ENCODE data around the gene KLKB1.

The KLKB1 gene

DNA sequence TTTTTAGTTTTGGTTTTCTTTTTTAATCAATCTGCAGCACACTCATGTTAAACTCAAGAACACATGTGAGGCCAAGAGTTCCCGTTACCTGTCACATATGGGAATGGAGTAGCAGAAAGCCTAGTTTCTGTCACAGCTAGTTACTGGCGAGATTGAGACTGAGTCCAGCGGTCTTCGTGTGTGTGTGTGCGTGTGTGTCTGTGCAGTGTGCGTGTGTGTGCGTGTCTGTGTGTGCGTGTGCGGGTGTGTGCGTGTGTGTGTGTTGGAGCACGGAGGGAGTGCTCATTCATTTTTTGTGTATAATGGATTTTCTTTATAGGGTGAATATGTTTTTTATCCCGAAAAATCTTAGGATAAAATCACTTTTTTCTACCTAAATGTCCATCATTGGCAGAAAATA, 57.8 kb downstream of the KLKB1 start:
- POLR2A ChIA-PET, result no interaction called here
- TF ChIP-seq ZFHX2 (tag by site-specific recombination; conservative IDR thresholded peaks at IDR 0.05) (no peak), ZNF660 (tag by site-specific recombination; IDR thresholded peaks at IDR 0.05) (no peak), ZNF202 (tag by site-specific recombination; IDR thresholded peaks at IDR 0.05; ENCODE audit: borderline replicate concordance) (no peak), ZSCAN30 (tag by site-specific recombination; IDR thresholded peaks at IDR 0.05) (no peak), ZNF558 (tag by site-specific recombination; IDR thresholded peaks at IDR 0.05) (no peak), ZNF175 (tag by site-specific recombination; IDR thresholded peaks at IDR 0.05) (no peak), ZBTB20 (tag by site-specific recombination; IDR thresholded peaks at IDR 0.05) (no peak)
- TF ChIP-seq, protein P1, sequence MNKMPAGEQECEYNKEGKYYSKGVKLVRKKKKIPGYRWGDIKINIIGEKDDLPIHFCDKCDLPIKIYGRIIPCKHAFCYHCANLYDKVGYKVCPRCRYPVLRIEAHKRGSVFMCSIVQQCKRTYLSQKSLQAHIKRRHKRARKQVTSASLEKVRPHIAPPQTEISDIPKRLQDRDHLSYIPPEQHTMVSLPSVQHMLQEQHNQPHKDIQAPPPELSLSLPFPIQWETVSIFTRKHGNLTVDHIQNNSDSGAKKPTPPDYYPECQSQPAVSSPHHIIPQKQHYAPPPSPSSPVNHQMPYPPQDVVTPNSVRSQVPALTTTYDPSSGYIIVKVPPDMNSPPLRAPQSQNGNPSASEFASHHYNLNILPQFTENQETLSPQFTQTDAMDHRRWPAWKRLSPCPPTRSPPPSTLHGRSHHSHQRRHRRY (tag by site-specific recombination; IDR thresholded peaks at IDR 0.05), result no peak
- TF ChIP-seq, protein P2, sequence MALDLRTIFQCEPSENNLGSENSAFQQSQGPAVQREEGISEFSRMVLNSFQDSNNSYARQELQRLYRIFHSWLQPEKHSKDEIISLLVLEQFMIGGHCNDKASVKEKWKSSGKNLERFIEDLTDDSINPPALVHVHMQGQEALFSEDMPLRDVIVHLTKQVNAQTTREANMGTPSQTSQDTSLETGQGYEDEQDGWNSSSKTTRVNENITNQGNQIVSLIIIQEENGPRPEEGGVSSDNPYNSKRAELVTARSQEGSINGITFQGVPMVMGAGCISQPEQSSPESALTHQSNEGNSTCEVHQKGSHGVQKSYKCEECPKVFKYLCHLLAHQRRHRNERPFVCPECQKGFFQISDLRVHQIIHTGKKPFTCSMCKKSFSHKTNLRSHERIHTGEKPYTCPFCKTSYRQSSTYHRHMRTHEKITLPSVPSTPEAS (tag by site-specific recombination; IDR thresholded peaks at IDR 0.05), result peak; percentile 86
- Histone ChIP-seq H3K9me3 (ENCODE audit: control insufficient read depth, insufficient read depth, low read depth, low read length) (no peaks in the 10 kb centered on the region), H3K36me3 (ENCODE audit: control insufficient read depth in 2 of 2, insufficient read depth in 1 of 2, low read length in 2 of 2) (no peaks in the 10 kb centered on the region), H3K4me3 (ENCODE audit: low read depth, low read length) (no peak overlapping the region), H3K27ac (ENCODE audit: extremely low read depth, low read depth, low read length) (no peak overlapping the region), H3K4me1 (ENCODE audit: control insufficient read depth, insufficient read depth, low read length) (no peaks in the 10 kb centered on the region)
- CTCF ChIA-PET, result no interaction called here

DNA sequence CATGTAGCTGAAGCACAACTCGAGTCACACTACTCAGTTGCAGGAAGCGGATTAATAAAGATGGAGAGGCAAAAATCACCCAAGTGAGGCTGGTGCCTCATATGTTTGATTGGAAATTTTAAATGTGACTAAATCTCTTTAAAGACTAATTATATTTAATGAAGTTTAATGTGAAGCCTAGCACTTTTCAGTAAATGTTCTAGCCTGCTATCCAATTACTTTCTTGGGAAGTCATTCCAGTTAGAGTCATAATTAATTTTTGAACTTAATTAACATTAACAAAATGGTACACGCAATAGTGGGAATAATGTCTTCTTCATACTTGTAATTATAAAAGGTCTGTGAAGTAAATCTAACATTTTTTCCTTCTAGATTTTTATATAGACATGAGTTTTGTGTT, 59.3 kb downstream of the KLKB1 start:
- ChIA-PET POLR2A (no interaction called here), CTCF (no interaction called here)
- Histone ChIP-seq H3K36me3 (ENCODE audit: control insufficient read depth in 2 of 2, insufficient read depth in 1 of 2, low read length in 2 of 2) (no peaks in the 10 kb centered on the region), H3K4me1 (ENCODE audit: control insufficient read depth, insufficient read depth, low read length) (no peaks in the 10 kb centered on the region), H3K4me3 (ENCODE audit: low read depth, low read length) (no peak overlapping the region), H3K9me3 (ENCODE audit: control insufficient read depth, insufficient read depth, low read depth, low read length) (no peaks in the 10 kb centered on the region), H3K27ac (ENCODE audit: extremely low read depth, low read depth, low read length) (no peak overlapping the region)
- TF ChIP-seq, protein P3, sequence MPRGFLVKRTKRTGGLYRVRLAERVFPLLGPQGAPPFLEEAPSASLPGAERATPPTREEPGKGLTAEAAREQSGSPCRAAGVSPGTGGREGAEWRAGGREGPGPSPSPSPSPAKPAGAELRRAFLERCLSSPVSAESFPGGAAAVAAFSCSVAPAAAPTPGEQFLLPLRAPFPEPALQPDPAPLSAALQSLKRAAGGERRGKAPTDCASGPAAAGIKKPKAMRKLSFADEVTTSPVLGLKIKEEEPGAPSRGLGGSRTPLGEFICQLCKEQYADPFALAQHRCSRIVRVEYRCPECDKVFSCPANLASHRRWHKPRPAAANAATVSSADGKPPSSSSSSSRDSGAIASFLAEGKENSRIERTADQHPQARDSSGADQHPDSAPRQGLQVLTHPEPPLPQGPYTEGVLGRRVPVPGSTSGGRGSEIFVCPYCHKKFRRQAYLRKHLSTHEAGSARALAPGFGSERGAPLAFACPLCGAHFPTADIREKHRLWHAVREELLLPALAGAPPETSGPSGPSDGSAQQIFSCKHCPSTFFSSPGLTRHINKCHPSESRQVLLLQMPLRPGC (tag by site-specific recombination; IDR thresholded peaks at IDR 0.05), result no peak
- no peak for TF ChIP-seq SP3 (tag by site-specific recombination; IDR thresholded peaks at IDR 0.05)
- TF ChIP-seq, protein P4, sequence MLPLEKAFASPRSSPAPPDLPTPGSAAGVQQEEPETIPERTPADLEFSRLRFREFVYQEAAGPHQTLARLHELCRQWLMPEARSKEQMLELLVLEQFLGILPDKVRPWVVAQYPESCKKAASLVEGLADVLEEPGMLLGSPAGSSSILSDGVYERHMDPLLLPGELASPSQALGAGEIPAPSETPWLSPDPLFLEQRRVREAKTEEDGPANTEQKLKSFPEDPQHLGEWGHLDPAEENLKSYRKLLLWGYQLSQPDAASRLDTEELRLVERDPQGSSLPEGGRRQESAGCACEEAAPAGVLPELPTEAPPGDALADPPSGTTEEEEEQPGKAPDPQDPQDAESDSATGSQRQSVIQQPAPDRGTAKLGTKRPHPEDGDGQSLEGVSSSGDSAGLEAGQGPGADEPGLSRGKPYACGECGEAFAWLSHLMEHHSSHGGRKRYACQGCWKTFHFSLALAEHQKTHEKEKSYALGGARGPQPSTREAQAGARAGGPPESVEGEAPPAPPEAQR (tag by site-specific recombination; IDR thresholded peaks at IDR 0.05), result no peak

DNA sequence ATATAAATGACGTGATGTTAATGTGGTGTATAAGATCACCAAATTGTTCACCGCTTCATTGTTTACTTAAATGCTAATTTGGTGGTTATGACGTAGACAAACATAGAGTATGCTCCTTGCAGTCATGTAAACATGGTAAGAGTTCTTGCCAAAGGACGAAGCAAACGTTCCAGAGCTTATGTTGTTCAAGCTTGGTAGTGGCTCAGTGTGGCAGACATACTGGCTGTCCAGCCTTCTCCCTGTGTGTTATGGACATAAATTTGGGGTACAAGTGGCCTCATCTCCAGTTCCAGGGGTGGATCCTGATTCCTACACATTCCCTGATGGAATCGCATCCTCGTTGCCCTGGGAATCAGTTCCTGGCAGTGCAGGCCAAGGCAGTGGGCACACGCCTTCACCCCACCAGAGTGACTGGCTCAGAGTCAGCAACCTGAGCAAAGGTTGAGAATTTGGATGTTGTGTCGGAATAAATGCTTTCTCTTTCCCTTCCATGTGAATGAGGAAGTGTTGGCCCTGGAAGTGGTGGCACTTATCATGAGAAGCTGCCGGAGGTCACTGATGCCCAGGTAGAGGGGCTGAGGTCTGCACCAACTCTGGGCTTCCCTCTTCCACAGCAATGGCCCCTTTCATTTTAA, 64.1 kb downstream of the KLKB1 start:
- POLR2A ChIA-PET, result no interaction called here
- TF ChIP-seq ZNF140 (tag by site-specific recombination; IDR thresholded peaks at IDR 0.05), result no peak
- no peak for TF ChIP-seq ZNF571 (tag by site-specific recombination; IDR thresholded peaks at IDR 0.05)
- TF ChIP-seq ZNF654 (tag by site-specific recombination; IDR thresholded peaks at IDR 0.05; ENCODE audit: low read depth), result no peak
- TF ChIP-seq, protein P5, sequence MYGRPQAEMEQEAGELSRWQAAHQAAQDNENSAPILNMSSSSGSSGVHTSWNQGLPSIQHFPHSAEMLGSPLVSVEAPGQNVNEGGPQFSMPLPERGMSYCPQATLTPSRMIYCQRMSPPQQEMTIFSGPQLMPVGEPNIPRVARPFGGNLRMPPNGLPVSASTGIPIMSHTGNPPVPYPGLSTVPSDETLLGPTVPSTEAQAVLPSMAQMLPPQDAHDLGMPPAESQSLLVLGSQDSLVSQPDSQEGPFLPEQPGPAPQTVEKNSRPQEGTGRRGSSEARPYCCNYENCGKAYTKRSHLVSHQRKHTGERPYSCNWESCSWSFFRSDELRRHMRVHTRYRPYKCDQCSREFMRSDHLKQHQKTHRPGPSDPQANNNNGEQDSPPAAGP (tag by site-specific recombination; IDR thresholded peaks at IDR 0.05), result no peak
- CTCF ChIA-PET, result no interaction called here

More for the DNA sequence above, 64.1 kb downstream of the KLKB1 start:
- Histone ChIP-seq H3K36me3 (ENCODE audit: control insufficient read depth in 2 of 2, insufficient read depth in 1 of 2, low read length in 2 of 2) (no peaks in the 10 kb centered on the region), H3K9me3 (ENCODE audit: control insufficient read depth, insufficient read depth, low read depth, low read length) (no peaks in the 10 kb centered on the region), H3K27ac (ENCODE audit: extremely low read depth, low read depth, low read length) (no peak overlapping the region), H3K4me3 (ENCODE audit: low read depth, low read length) (no peak overlapping the region), H3K4me1 (ENCODE audit: control insufficient read depth, insufficient read depth, low read length) (no peaks in the 10 kb centered on the region)

Measured in HEK293 (cell line).